DMS79 (cell line): Measurements from ENCODE around the gene KRT33B.
"Not testable (repeated sequence)": the region's sequence is repeated elsewhere in the genome, so short reads cannot be mapped to it uniquely, and the experiment has no call there.

Source experiments
- DNase-seq: peaks from one replicate; lab custom pipeline; 2025; lab: John Stamatoyannopoulos, UW

KRT33B gene

DNA sequence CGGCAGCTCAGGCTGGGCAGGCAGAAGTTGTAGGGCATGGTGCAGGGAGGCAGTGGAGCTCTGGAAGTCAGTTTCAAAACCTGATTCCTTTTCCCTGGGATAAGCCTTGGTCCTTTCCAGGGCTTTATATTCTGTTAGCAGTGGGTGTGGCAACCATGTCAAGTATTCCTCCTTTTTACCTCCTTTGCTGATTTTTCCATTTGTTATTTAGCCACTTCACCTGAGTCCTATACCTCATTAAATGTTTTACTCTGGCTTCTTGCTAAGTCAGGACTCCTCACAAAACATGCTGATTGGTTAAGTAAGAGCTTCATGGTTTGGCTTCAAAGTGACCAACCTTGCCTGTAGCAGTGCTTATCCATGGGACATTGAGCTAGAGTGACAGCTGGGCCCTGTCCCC is at the start of gene KRT33B:
Gene KRT33B (minus strand): TSS at position 101 of the 400 bp plus-strand sequence. CDS start 63 bp downstream, at position 38.
- DNase-seq = no peak

GRCh38 chr17:41418116-41418860 is 48.7 kb upstream of the KRT33B start:
- DNase-seq = no peak

DNA sequence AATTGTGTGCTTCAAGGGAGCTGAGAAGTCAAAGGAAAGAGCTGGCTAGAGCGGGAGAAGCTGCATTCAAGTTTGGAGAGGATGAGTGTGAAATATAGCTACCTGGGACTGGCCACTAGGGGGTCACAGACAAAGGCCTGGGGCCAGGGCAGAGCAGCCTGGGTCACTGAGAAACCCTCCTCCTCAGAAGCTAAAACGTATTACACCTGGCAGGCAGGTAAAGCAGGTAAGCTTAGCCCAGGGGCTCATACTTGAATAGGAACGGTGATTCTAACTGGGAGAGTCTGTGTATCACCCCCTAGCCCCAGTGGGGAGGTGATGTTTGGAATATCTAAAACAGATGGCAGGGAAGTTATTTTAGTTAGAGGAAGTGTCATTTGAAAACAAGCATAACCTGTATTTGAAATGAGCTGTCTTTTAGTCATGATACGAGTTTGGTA is 48.0 kb upstream of the KRT33B start:
- no peak for DNase-seq

- DNase-seq = no peak
These were observed 47.5 kb upstream of the KRT33B start for GRCh38 chr17:41417127-41417526.

GRCh38 chr17:41416479-41416878 is 46.9 kb upstream of the KRT33B start:
- DNase-seq = no peak

GRCh38 chr17:41415833-41416335 is 46.3 kb upstream of the KRT33B start:
- DNase-seq = no peak

GRCh38 chr17:41415411-41415810 is 45.8 kb upstream of the KRT33B start:
- no peak for DNase-seq

DNA sequence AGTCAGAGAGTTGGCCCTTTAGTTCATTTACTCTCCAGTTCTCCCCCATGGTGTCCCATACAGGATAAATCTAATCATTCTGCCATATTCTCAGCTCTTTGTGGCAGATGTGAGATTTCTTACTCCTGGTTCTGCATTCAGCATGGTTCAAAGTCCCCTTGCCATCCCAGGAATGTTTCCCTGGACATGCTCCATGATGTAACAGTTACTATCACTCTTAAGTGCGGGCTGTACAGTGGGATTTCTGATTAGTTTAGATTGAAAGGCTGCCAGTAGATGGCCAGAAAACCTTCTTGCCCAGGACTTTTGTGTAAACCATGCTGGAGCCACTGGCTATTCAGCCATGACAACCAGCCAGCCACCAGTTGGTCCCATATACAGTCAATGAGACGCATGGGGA is 44.4 kb upstream of the KRT33B start:
- no peak for DNase-seq

DNA sequence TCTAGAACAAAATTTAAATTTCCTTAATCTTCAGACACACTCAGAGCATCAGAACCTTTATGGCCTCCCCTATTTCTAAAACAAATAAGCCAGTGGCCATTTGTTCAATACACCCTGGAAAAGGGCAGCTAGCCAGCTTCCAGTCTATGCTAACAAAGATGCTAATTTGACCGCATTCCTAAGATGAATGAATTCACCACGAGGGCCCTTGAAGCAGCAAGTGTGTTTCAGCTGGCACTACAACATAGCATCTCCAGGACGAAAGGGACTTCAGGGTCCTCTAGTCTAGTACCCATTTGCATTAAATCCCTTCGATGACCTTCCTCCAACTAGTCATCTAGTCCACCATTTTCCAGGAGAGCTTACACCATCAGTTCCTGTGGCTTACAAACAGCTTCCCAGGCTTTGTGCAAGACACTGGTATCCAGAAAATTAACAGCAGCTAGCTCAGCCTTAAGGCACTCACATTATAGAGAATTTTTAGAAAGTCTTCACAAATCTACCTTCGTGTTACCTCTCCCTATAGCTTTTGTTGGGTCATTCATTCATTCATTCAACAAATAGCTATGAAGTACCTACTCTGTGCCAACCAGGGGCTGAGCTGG is 43.8 kb upstream of the KRT33B start:
- peak; percentile 97 for DNase-seq

GRCh38 chr17:41411072-41411840 is 41.6 kb upstream of the KRT33B start:
- no peak for DNase-seq

GRCh38 chr17:41407226-41407625 is 37.6 kb upstream of the KRT33B start:
- no peak for DNase-seq

DNA sequence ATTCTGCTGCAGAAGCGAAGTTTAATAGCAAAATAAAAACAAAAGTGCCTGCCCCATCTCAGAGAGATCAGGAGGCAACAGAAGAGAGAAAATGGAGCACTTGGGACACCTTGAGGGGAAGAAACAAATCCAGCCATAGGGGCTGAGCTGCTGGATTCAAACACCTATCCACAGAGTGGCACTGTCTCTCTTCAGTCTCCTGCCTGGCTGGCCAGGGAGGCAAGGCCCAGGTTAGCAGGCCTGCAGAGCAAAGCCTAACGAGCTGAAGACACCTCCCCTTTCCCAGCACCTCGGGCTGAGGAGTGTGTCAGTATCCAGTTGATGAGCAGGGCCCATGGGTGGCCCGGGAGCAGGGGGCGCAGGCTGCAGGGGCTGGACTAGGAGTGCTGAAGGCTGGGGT is 36.6 kb upstream of the KRT33B start:
- peak; percentile 27 for DNase-seq

DNA sequence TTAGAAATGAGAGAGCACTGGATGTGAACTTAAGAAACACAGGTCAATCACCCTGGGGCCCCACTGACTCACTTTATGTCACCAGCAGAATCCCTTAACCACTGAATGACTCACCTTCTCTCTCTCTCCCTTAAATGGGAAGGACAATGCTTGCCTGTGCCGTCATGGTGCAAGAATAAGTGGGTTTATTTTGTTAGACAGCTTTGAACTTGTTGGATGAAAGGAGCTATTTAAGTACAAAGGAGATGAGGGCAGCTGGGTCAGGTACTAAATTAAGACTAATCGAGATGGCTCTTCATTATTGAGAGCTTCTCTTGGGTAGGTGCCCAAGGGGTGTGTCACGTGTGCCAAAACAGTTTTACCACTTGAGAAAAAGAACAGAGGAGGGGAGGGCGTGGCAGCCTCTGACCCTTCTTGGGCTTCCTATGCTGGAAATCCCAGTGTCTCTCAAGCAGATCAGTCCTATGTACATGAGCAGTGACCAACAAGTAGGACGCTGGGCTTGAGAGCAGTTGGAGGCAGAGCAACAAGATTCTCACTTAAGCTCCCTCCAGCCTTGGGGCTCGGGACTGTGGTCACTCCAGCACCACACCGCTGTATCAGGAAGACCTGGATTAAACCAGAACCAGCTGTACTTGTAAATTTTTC is 34.5 kb upstream of the KRT33B start:
- peak; percentile 95 for DNase-seq

- DNase-seq = no peak
These were observed 33.9 kb upstream of the KRT33B start for GRCh38 chr17:41403404-41404023.

GRCh38 chr17:41402161-41402560 is 32.5 kb upstream of the KRT33B start:
- no peak for DNase-seq

- no peak for DNase-seq
These were observed 27.5 kb upstream of the KRT33B start, which contains the start of gene KRT31 for GRCh38 chr17:41396996-41397660. Gene KRT31, minus strand, starts transcription at chr17:41397608. Its CDS starts 69 bp downstream, at chr17:41397539.

GRCh38 chr17:41396340-41396739 is 26.7 kb upstream of the KRT33B start:
- DNase-seq = no peak

DNA sequence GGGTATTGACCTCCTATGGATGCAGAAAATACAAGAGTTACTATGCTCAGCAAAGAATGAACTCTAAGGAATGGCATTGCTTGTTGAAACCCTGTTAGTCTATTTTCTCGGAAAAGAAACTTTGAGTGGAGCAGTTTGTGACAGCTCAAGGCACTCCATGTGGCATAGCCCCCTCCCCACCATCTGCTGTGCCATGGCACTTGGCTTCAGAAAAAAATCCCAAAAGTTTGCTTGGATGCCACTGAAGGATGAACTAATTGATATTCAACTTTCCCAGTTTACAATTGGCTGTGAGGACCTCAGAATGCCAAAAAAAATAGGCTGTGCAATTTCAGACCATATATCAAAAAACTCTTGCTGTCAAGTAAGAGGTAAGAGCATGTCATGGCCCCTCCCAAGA is 26.0 kb upstream of the KRT33B start:
- DNase-seq = no peak

GRCh38 chr17:41395044-41395443 is 25.4 kb upstream of the KRT33B start:
- DNase-seq = not testable (repeated sequence)

GRCh38 chr17:41394254-41394996 is 24.8 kb upstream of the KRT33B start:
- DNase-seq = no peak
